Nephron (organoid): ENCODE data around the gene SENP3.

Experiments
- H3K27ac Mint-ChIP-seq, 3 experiments: 2 replicates each; pipeline ENCODE4 v1.8.0; 2020; ENCODE audit warnings: mixed read lengths in 3 of 3, mild to moderate bottlenecking in 2 of 3, moderate library complexity in 1 of 3
- H3K27me3 Mint-ChIP-seq: 2 replicates; pipeline ENCODE4 v1.8.0; 2021; ENCODE audit warnings: low read depth, mild to moderate bottlenecking, moderate library complexity, mixed read lengths
- H3K36me3 Mint-ChIP-seq: 2 replicates; pipeline ENCODE4 v1.8.0; 2020; ENCODE audit warnings: low read depth, mixed read lengths
- H3K4me1 Mint-ChIP-seq: 2 replicates; pipeline ENCODE4 v1.8.0; 2020; ENCODE audit warnings: mixed read lengths
- H3K4me3 Mint-ChIP-seq, 3 experiments: 2 replicates each; pipeline ENCODE4 v1.8.0; 2020; ENCODE audit warnings: mild to moderate bottlenecking in 3 of 3, mixed read lengths in 3 of 3, moderate library complexity in 2 of 3
- H3K9me3 Mint-ChIP-seq: 2 replicates; pipeline ENCODE4 v1.8.0; 2020; ENCODE audit warnings: mixed read lengths
- CTCF ChIP-seq, 3 experiments: fragments of 200-600 bp; sonication (generic); IDR thresholded peaks; one replicate each; pipeline ENCODE4 v1.5.0; 2021; ENCODE audit warnings: antibody characterized with exemption in 3 of 3; ENCODE audit not compliant: unreplicated experiment in 3 of 3

The SENP3 gene

GRCh38 chr17:7561589-7562207 lies at the start of gene SENP3:
Gene SENP3, plus strand, starts transcription at chr17:7561919. Its CDS starts 1,158 bp downstream, at chr17:7563077.
- H3K27ac Mint-ChIP-seq: peak within 1 kb of the TSS; percentile 96 to 100 (median 100)
- H3K9me3 Mint-ChIP-seq: no peaks in the 10 kb centered on the region
- TF ChIP-seq CTCF (IDR thresholded peaks at IDR 0.05; ENCODE audit: unreplicated experiment in 3 of 3): no peak
- peaks cover 25% of the 10 kb centered on the region for H3K36me3 Mint-ChIP-seq
- H3K4me3 Mint-ChIP-seq: peak within 1 kb of the TSS; percentile 93 to 99 (median 95)
- H3K4me1 Mint-ChIP-seq: peaks cover 50% of the 10 kb centered on the region
- H3K27me3 Mint-ChIP-seq: no peaks in the 10 kb centered on the region

DNA sequence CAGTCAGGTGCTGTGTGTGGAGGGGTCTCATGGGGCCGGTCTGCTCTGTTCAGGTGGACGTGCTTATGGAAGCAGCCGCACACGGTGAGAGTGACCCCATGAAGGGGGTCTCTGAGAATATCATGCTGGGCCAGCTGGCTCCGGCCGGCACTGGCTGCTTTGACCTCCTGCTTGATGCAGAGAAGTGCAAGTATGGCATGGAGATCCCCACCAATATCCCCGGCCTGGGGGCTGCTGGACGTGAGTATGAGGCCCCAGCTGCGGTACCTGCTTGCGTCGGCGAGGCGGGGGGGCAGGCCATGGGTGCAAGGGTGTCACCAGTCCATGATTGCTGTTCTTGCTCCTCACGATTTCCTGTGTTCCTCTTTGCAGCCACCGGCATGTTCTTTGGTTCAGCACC lies 49.6 kb upstream of the SENP3 start:
- Mint-ChIP-seq H3K4me1 (peaks cover 4% of the 10 kb centered on the region), H3K36me3 (peaks cover 73% of the 10 kb centered on the region), H3K4me3 (no peak overlapping the region), H3K27ac (no peak overlapping the region), H3K27me3 (no peaks in the 10 kb centered on the region), H3K9me3 (no peaks in the 10 kb centered on the region)
- TF ChIP-seq CTCF (IDR thresholded peaks at IDR 0.05; ENCODE audit: unreplicated experiment in 3 of 3): no peak

DNA sequence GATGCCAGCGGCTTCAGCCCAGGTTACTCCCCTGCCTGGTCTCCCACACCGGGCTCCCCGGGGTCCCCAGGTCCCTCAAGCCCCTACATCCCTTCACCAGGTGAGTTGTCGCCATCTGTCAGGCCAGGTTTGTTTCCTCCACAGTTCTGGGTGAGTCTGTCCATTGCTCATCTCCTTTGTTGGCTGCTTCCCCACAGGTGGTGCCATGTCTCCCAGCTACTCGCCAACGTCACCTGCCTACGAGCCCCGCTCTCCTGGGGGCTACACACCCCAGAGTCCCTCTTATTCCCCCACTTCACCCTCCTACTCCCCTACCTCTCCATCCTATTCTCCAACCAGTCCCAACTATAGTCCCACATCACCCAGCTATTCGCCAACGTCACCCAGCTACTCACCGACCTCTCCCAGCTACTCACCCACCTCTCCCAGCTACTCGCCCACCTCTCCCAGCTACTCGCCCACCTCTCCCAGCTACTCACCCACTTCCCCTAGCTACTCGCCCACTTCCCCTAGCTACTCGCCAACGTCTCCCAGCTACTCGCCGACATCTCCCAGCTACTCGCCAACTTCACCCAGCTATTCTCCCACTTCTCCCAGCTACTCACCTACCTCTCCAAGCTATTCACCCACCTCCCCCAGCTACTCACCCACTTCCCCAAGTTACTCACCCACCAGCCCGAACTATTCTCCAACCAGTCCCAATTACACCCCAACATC lies 48.7 kb upstream of the SENP3 start:
- no peak overlapping the region for H3K4me3 Mint-ChIP-seq
- H3K36me3 Mint-ChIP-seq: peaks cover 70% of the 10 kb centered on the region
- H3K27me3 Mint-ChIP-seq: no peaks in the 10 kb centered on the region
- no peak for TF ChIP-seq CTCF (IDR thresholded peaks at IDR 0.05; ENCODE audit: unreplicated experiment in 3 of 3)
- no peak overlapping the region for H3K27ac Mint-ChIP-seq
- no peaks in the 10 kb centered on the region for H3K9me3 Mint-ChIP-seq
- peaks cover 4% of the 10 kb centered on the region for H3K4me1 Mint-ChIP-seq

GRCh38 chr17:7513850-7514419 lies 47.8 kb upstream of the SENP3 start:
- H3K9me3 Mint-ChIP-seq: no peaks in the 10 kb centered on the region
- no peak for TF ChIP-seq CTCF (IDR thresholded peaks at IDR 0.05; ENCODE audit: unreplicated experiment in 3 of 3)
- no peak overlapping the region for H3K27ac Mint-ChIP-seq
- peaks cover 60% of the 10 kb centered on the region for H3K36me3 Mint-ChIP-seq
- H3K4me3 Mint-ChIP-seq: no peak overlapping the region
- no peaks in the 10 kb centered on the region for H3K27me3 Mint-ChIP-seq
- peaks cover 4% of the 10 kb centered on the region for H3K4me1 Mint-ChIP-seq

- no peak overlapping the region for H3K4me3 Mint-ChIP-seq
- H3K36me3 Mint-ChIP-seq: peaks cover 40% of the 10 kb centered on the region
- H3K9me3 Mint-ChIP-seq: no peaks in the 10 kb centered on the region
- no peak for TF ChIP-seq CTCF (IDR thresholded peaks at IDR 0.05; ENCODE audit: unreplicated experiment in 3 of 3)
- no peaks in the 10 kb centered on the region for H3K27me3 Mint-ChIP-seq
- H3K4me1 Mint-ChIP-seq: peaks cover 4% of the 10 kb centered on the region
- H3K27ac Mint-ChIP-seq: peak overlapping the region; percentile 13 to 70 (median 38)
Measured at GRCh38 chr17:7515911-7516610, 45.7 kb upstream of the SENP3 start.
